MM.1S (cell line): Measurements from ENCODE around the gene ADSS2.

Experiments
- DNase-seq: peaks from one replicate; pipeline ENCODE4 v3.0.0-alpha.2; 2015
- H2AFZ ChIP-seq: fragments of 300-600 bp; sonication (generic); 2 replicates; pipeline ENCODE4 v1.6.0; 2016; ENCODE audit warnings: antibody characterized with exemption, low read length
- H3F3A ChIP-seq: fragments of 300-600 bp; sonication (generic); 2 replicates; pipeline ENCODE4 v1.6.1; 2016; ENCODE audit warnings: mild to moderate bottlenecking, antibody characterized with exemption, low read length, moderate library complexity, mixed read lengths; ENCODE audit not compliant: insufficient read depth
- H3K27ac ChIP-seq: fragments of 300-600 bp; sonication (generic); 2 replicates; pipeline ENCODE4 v1.5.1; 2016; ENCODE audit warnings: mild to moderate bottlenecking, low read length
- H3K27me3 ChIP-seq: fragments of 300-600 bp; sonication (generic); replicated peaks from 2 replicates; pipeline ENCODE4 v1.6.0; 2016; ENCODE audit warnings: low read length; ENCODE audit not compliant: insufficient read depth
- H3K36me3 ChIP-seq: fragments of 300-600 bp; sonication (generic); replicated peaks from 2 replicates; pipeline ENCODE4 v1.6.1; 2016; ENCODE audit warnings: mild to moderate bottlenecking, low read length, mixed read lengths; ENCODE audit not compliant: insufficient read depth
- H3K4me1 ChIP-seq: fragments of 300-600 bp; sonication (generic); 2 replicates; pipeline ENCODE4 v1.6.1; 2016; ENCODE audit warnings: low read length, mixed read lengths
- H3K4me2 ChIP-seq: fragments of 300-600 bp; sonication (generic); 2 replicates; pipeline ENCODE4 v1.6.0; 2016; ENCODE audit warnings: low read depth, low read length
- H3K4me3 ChIP-seq: fragments of 300-600 bp; sonication (generic); 2 replicates; pipeline ENCODE4 v1.5.1; 2016; ENCODE audit warnings: low read length, mixed read lengths
- H3K79me2 ChIP-seq: fragments of 300-600 bp; sonication (generic); 2 replicates; pipeline ENCODE4 v1.6.1; 2016; ENCODE audit warnings: mixed run types, low read length, mixed read lengths
- H3K9ac ChIP-seq: fragments of 300-600 bp; sonication (generic); 2 replicates; pipeline ENCODE4 v1.6.1; 2016; ENCODE audit warnings: low read length, mixed read lengths
- H3K9me2 ChIP-seq: fragments of 300-600 bp; sonication (generic); replicated peaks from 2 replicates; pipeline ENCODE4 v1.6.1; 2016; ENCODE audit warnings: mild to moderate bottlenecking, low read length, mixed read lengths; ENCODE audit not compliant: insufficient read depth
- H3K9me3 ChIP-seq: fragments of 300-600 bp; sonication (generic); replicated peaks from 2 replicates; pipeline ENCODE4 v1.6.1; 2016; ENCODE audit warnings: mild to moderate bottlenecking, low read length, mixed read lengths; ENCODE audit not compliant: insufficient read depth
- H4K20me1 ChIP-seq: fragments of 300-600 bp; sonication (generic); 2 replicates; pipeline ENCODE4 v1.6.1; 2016; ENCODE audit warnings: mild to moderate bottlenecking, low read length, moderate library complexity, mixed read lengths; ENCODE audit not compliant: insufficient read depth
- CTCF ChIP-seq: fragments of 300-600 bp; sonication (generic); IDR thresholded peaks from 2 replicates; pipeline ENCODE4 v1.5.1; 2016; ENCODE audit warnings: antibody characterized with exemption, low read length, mixed read lengths
- EZH2 ChIP-seq: fragments of 300-600 bp; sonication (generic); optimal IDR thresholded peaks from 2 replicates; pipeline ENCODE3; 2017; ENCODE audit warnings: low read depth, mild to moderate bottlenecking, antibody characterized with exemption, low read length, mixed read lengths
- EZH2phosphoT487 ChIP-seq: fragments of 300-600 bp; sonication (generic); IDR thresholded peaks from 2 replicates; pipeline ENCODE4 v1.6.1; 2018; ENCODE audit warnings: antibody characterized with exemption, low read length

The ADSS2 gene

GRCh38 chr1:244445320-244446181 lies 6.2 kb downstream of the ADSS2 start:
- H3K4me1 ChIP-seq: peaks cover 14% of the 10 kb centered on the region
- TF ChIP-seq CTCF (no peak), EZH2phosphoT487 (no peak), EZH2 (no peak)
- H4K20me1 ChIP-seq: peaks cover 22% of the 10 kb centered on the region; the same call in 1 of the 2 replicates
- no peak overlapping the region for H3K9ac ChIP-seq
- H2AFZ ChIP-seq: no peak overlapping the region
- no peak overlapping the region for H3K27ac ChIP-seq
- H3K9me2 ChIP-seq: no peaks in the 10 kb centered on the region
- no peaks in the 10 kb centered on the region for H3K27me3 ChIP-seq
- no peak for DNase-seq
- peaks cover 9% of the 10 kb centered on the region for H3K36me3 ChIP-seq
- no peak overlapping the region for H3K4me2 ChIP-seq
- H3F3A ChIP-seq: 0 out of 2 replicates have a peak, but pooled peaks cover 5% of the 10 kb centered on the region
- no peaks in the 10 kb centered on the region for H3K9me3 ChIP-seq
- peaks cover 96% of the 10 kb centered on the region for H3K79me2 ChIP-seq
- no peak overlapping the region for H3K4me3 ChIP-seq

GRCh38 chr1:244444854-244445253 lies 6.9 kb downstream of the ADSS2 start:
- Histone ChIP-seq H3K36me3 (peaks cover 9% of the 10 kb centered on the region), H3K4me3 (no peak overlapping the region), H2AFZ (no peak overlapping the region), H3K79me2 (peaks cover 96% of the 10 kb centered on the region), H4K20me1 (peaks cover 23% of the 10 kb centered on the region; the same call in 1 of the 2 replicates), H3K9me2 (no peaks in the 10 kb centered on the region), H3F3A (no peaks in the 10 kb centered on the region), H3K27me3 (no peaks in the 10 kb centered on the region), H3K9me3 (no peaks in the 10 kb centered on the region), H3K9ac (no peak overlapping the region), H3K4me2 (no peak overlapping the region), H3K4me1 (peaks cover 8% of the 10 kb centered on the region), H3K27ac (no peak overlapping the region)
- TF ChIP-seq EZH2 (no peak), EZH2phosphoT487 (no peak), CTCF (no peak)
- DNase-seq: no peak

DNA sequence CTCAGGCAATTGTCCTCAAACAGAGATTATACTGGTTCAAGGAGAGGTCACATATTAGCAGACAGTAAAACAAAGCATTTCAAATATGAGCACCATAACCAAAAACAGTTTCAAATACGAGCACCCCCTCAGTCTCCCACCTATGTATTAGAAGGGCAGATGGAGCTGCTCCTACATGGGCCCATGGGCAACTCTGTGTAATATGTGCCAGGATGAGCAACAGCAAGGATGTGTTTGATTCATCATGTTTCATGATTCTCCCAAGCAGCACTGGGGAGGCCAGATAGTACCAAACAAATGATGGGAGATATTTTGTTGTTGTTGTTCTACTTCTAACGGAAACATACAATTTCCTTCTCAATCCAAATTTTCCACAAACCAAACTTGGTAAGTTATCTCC lies 8.9 kb downstream of the ADSS2 start:
- H3K9me3 ChIP-seq: no peaks in the 10 kb centered on the region
- H3K9me2 ChIP-seq: no peaks in the 10 kb centered on the region
- H3K36me3 ChIP-seq: no peaks in the 10 kb centered on the region; the same call in 1 of the 2 replicates
- no peak overlapping the region for H3K4me2 ChIP-seq
- no peaks in the 10 kb centered on the region for H3F3A ChIP-seq
- H3K4me1 ChIP-seq: no peaks in the 10 kb centered on the region
- peaks cover 93% of the 10 kb centered on the region for H3K79me2 ChIP-seq
- no peak overlapping the region for H2AFZ ChIP-seq
- H3K27ac ChIP-seq: no peak overlapping the region
- H3K27me3 ChIP-seq: no peaks in the 10 kb centered on the region
- peaks cover 18% of the 10 kb centered on the region; the same call in 1 of the 2 replicates for H4K20me1 ChIP-seq
- no peak overlapping the region for H3K4me3 ChIP-seq
- DNase-seq: no peak
- no peak overlapping the region for H3K9ac ChIP-seq
- no peak for TF ChIP-seq EZH2phosphoT487
- no peak for TF ChIP-seq EZH2
- TF ChIP-seq CTCF: no peak
